VCaP (cell line): Measurements from ENCODE around the gene JARID2.
"Not testable (repeated sequence)": the region's sequence is repeated elsewhere in the genome, so short reads cannot be mapped to it uniquely, and the experiment has no call there.

Source experiments
- H3K27ac ChIP-seq: fragments of 450-650 bp; 2 replicates; pipeline ENCODE4 v1.5.1; 2017
- TF ChIP-seq, protein P1 (sequence below): fragments of 450-650 bp; conservative IDR thresholded peaks from 2 replicates; pipeline ENCODE4 v1.5.1; 2017; ENCODE audit warnings: mild to moderate bottlenecking, moderate library complexity

The JARID2 gene

GRCh38 chr6:15538106-15538505 is 292.2 kb downstream of the JARID2 start:
- H3K27ac ChIP-seq = no peak overlapping the region
- TF ChIP-seq, protein P1, sequence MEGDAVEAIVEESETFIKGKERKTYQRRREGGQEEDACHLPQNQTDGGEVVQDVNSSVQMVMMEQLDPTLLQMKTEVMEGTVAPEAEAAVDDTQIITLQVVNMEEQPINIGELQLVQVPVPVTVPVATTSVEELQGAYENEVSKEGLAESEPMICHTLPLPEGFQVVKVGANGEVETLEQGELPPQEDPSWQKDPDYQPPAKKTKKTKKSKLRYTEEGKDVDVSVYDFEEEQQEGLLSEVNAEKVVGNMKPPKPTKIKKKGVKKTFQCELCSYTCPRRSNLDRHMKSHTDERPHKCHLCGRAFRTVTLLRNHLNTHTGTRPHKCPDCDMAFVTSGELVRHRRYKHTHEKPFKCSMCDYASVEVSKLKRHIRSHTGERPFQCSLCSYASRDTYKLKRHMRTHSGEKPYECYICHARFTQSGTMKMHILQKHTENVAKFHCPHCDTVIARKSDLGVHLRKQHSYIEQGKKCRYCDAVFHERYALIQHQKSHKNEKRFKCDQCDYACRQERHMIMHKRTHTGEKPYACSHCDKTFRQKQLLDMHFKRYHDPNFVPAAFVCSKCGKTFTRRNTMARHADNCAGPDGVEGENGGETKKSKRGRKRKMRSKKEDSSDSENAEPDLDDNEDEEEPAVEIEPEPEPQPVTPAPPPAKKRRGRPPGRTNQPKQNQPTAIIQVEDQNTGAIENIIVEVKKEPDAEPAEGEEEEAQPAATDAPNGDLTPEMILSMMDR = no peak

- no peak overlapping the region for H3K27ac ChIP-seq
- TF ChIP-seq, protein P1 = no peak
These were observed 293.1 kb downstream of the JARID2 start for GRCh38 chr6:15538766-15539495.

DNA sequence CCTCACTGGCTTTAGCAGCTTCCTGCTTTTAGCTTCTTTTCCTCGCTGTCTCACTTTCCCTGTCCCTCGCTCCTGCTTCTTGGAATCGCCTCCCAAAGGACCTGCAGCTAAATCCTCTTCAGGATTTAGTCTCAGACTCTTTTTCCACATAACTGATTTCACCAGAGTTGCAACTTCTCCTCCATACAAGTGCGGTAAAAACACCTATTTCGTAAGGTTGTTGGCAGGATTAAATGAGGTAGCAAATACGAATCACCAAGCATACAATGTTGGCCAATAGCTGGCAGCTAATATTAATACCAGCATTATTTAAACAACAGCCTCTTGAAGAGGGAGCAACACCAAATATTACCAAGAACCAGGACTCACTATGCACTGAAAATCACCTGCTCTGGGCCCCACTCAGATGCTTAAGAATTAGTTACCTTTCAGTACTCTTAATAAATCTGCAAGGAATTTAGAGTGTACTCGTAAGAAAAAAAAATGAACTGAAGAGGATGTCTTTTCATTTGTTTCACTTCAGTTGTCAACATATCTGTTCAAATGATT is 293.9 kb downstream of the JARID2 start:
- TF ChIP-seq, protein P1 = no peak
- no peak overlapping the region for H3K27ac ChIP-seq

DNA sequence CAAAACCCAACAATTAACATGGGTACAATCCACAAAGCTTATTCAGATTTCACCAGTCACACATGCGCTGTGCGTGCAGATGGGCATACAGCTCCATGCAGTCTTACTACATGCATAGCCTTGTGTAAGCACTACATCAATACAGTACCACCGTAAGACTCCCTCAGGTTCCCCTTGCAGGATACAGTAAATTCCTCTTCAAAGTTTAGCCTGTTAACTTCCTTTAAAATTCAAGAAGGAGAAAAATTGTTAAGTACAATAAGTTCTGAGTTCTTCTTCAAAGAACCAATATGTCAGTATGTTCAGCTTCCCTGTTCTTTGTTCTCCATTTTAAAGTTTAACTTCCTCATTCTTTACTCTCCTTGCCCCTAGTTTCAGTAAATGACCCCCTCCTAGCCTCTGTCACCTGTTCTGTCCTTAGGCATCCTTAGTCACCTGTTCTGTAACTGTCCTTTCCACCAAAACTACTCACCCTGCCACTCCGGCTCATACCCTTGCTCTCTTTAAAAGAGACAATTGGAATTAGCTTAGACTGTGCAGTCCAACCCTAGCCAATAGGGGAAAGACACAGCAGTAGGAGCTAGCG is 297.6 kb downstream of the JARID2 start:
- not testable (repeated sequence) for H3K27ac ChIP-seq

DNA sequence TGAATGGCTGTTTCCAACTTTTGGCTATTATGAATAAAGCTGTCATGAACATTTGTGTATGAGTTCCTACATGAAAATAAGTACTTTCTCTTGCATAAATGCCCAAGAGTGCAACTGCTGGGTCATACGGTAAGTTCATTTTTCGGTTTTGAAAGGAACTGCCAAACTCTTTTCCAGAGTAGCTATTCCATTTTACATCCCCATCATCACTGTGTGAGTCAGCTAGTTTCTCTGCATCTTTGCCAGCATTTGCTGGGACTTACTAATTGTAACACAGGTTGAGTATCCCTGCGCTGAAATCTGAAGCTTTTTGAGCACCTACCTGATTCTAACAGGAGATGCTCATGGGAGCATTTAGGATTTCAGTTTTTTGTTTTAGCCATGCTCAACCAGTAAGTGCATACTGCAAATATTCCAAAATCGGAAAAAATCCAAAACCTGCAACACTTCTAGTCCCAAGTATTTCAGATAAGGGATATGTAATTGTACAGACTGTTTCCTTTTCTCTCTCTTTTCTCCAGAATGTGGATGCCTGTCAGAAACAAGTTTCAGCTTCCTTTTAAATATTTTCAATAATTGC is 298.5 kb downstream of the JARID2 start:
- TF ChIP-seq, protein P1 = no peak
- H3K27ac ChIP-seq = no peak overlapping the region

GRCh38 chr6:15546591-15546990 is 300.7 kb downstream of the JARID2 start:
- TF ChIP-seq, protein P1 = no peak
- no peak overlapping the region for H3K27ac ChIP-seq

DNA sequence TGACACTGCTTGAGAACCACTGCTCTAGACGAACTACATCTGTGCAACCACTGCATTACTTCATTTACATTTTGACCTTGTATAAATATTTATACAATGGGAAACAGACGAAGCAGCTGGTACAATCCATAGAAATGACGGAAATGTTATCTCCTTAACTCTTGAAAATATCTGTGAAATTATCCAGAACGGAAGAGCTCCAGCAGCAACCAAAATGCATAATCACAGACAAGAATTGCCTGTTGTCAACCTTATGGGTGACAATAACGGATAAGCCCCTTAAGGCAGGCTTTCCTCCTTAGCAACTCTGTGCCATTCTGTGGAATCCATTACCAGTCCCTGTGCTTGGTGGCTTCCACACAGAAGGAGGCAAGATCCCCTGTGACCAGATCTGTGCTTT is 301.5 kb downstream of the JARID2 start:
- TF ChIP-seq, protein P1 = no peak
- no peak overlapping the region for H3K27ac ChIP-seq
